HEK293 (cell line): ENCODE measurements around the gene NECAB3.

Source experiments
- CTCF ChIA-PET: fragments of 350-600 bp; formaldehyde crosslinking; extraction: SDS; loops from one replicate; lab custom pipeline; 2021; ENCODE audit warnings: antibody characterized with exemption; lab: Yijun Ruan, JAX
- POLR2A ChIA-PET: fragments of 300-600 bp; formaldehyde crosslinking; extraction: SDS; loops from one replicate; lab custom pipeline; 2020; ENCODE audit warnings: antibody characterized with exemption, inconsistent platforms; lab: Yijun Ruan, JAX
- H3K27ac ChIP-seq: fragments of 200-500 bp; sonication (Bioruptor generic); 2 replicates; pipeline ENCODE4 v1.5.1; 2014; ENCODE audit warnings: low read depth, low read length, control low read depth, inconsistent platforms; ENCODE audit errors: extremely low read depth
- H3K36me3 ChIP-seq, 2 experiments: fragments of 200-500 bp in 1 of 2; sonication (Bioruptor generic) in 1 of 2; 1 replicate in 1 of 2; 2 replicates in 1 of 2; pipeline ENCODE4 v1.5.1; 2014 to 2017; ENCODE audit warnings: inconsistent platforms in 2 of 2, low read length in 2 of 2; ENCODE audit not compliant: control insufficient read depth in 2 of 2, insufficient read depth in 1 of 2
- H3K4me1 ChIP-seq: fragments of 200-500 bp; sonication (Bioruptor generic); 2 replicates; pipeline ENCODE4 v1.5.1; 2014; ENCODE audit warnings: mild to moderate bottlenecking, low read length, inconsistent platforms; ENCODE audit not compliant: control insufficient read depth, insufficient read depth
- H3K4me3 ChIP-seq: 2 replicates; pipeline ENCODE4 v1.5.1; 2011; ENCODE audit warnings: low read depth, mild to moderate bottlenecking, control low read depth, low read length, moderate library complexity
- H3K9me3 ChIP-seq: fragments of 200-500 bp; sonication (Bioruptor generic); 2 replicates; pipeline ENCODE4 v1.5.1; 2014; ENCODE audit warnings: low read depth, low read length, inconsistent platforms; ENCODE audit not compliant: control insufficient read depth, insufficient read depth
- EGR2 ChIP-seq: fragments of 450-650 bp; formaldehyde crosslinking; IDR thresholded peaks from 2 replicates; pipeline ENCODE4 v1.5.1; 2016; ENCODE audit warnings: low read depth, missing biosample characterization, missing genetic modification characterization
- HOXD13 ChIP-seq: sonication (generic); formaldehyde crosslinking; IDR thresholded peaks from 2 replicates; pipeline ENCODE4 v1.8.0; 2022; ENCODE audit warnings: missing genetic modification reagents, borderline replicate concordance
- KLF1 ChIP-seq: fragments of 450-650 bp; formaldehyde crosslinking; IDR thresholded peaks from 2 replicates; pipeline ENCODE4 v1.5.1; 2016; ENCODE audit warnings: missing biosample characterization, missing genetic modification characterization
- KLF7 ChIP-seq: fragments of 450-650 bp; formaldehyde crosslinking; IDR thresholded peaks from 2 replicates; pipeline ENCODE4 v1.5.1; 2016; ENCODE audit warnings: missing biosample characterization, missing genetic modification characterization, borderline replicate concordance
- KLF8 ChIP-seq: fragments of 450-650 bp; formaldehyde crosslinking; IDR thresholded peaks from 2 replicates; pipeline ENCODE4 v1.5.1; 2016; ENCODE audit warnings: missing biosample characterization, missing genetic modification characterization
- KLF9 ChIP-seq: fragments of 450-650 bp; formaldehyde crosslinking; IDR thresholded peaks from 2 replicates; pipeline ENCODE4 v1.5.1; 2016; ENCODE audit warnings: missing biosample characterization, missing genetic modification characterization, low read depth
- SP3 ChIP-seq: fragments of 450-650 bp; formaldehyde crosslinking; IDR thresholded peaks from 2 replicates; pipeline ENCODE4 v1.5.1; 2016; ENCODE audit warnings: missing biosample characterization, missing genetic modification characterization
- TCF7L2 ChIP-seq: IDR thresholded peaks from 2 replicates; pipeline ENCODE4 v1.6.1; 2011; ENCODE audit warnings: low read depth, mild to moderate bottlenecking, inconsistent platforms, low read length, moderate library complexity, borderline replicate concordance
- ZBTB7A ChIP-seq: fragments of 450-650 bp; formaldehyde crosslinking; IDR thresholded peaks from 2 replicates; pipeline ENCODE4 v1.5.1; 2016; ENCODE audit warnings: low read depth, missing biosample characterization, missing genetic modification characterization
- ZEB2 ChIP-seq: fragments of 450-650 bp; formaldehyde crosslinking; IDR thresholded peaks from 2 replicates; pipeline ENCODE4 v1.5.1; 2016; ENCODE audit warnings: missing biosample characterization, missing genetic modification characterization
- ZFHX2 ChIP-seq: fragments of 450-650 bp; formaldehyde crosslinking; conservative IDR thresholded peaks from 2 replicates; pipeline ENCODE4 v1.5.1; 2016; ENCODE audit warnings: missing biosample characterization, missing genetic modification characterization
- ZNF211 ChIP-seq: fragments of 450-650 bp; formaldehyde crosslinking; IDR thresholded peaks from 2 replicates; pipeline ENCODE4 v1.5.1; 2016; ENCODE audit warnings: low read depth, missing biosample characterization, missing genetic modification characterization
- ZNF555 ChIP-seq: fragments of 450-650 bp; formaldehyde crosslinking; conservative IDR thresholded peaks from 2 replicates; pipeline ENCODE4 v1.5.1; 2017; ENCODE audit warnings: missing biosample characterization, mild to moderate bottlenecking, missing genetic modification characterization, inconsistent platforms
- ZNF561 ChIP-seq: fragments of 450-650 bp; IDR thresholded peaks from 2 replicates; pipeline ENCODE4 v1.5.1; 2018; ENCODE audit warnings: missing biosample characterization, missing genetic modification characterization, borderline replicate concordance
- ZNF600 ChIP-seq: fragments of 450-650 bp; formaldehyde crosslinking; IDR thresholded peaks from 2 replicates; pipeline ENCODE4 v1.5.1; 2016; ENCODE audit warnings: missing biosample characterization, missing genetic modification characterization
- ZNF610 ChIP-seq: fragments of 450-650 bp; formaldehyde crosslinking; IDR thresholded peaks from 2 replicates; pipeline ENCODE4 v1.5.1; 2016; ENCODE audit warnings: missing biosample characterization, missing genetic modification characterization, borderline replicate concordance
- ZNF791 ChIP-seq: fragments of 450-650 bp; formaldehyde crosslinking; IDR thresholded peaks from 2 replicates; pipeline ENCODE4 v1.5.1; 2016; ENCODE audit warnings: missing biosample characterization, missing genetic modification characterization
- TF ChIP-seq, protein P1 (sequence below): fragments of 450-650 bp; formaldehyde crosslinking; IDR thresholded peaks from 2 replicates; pipeline ENCODE4 v1.5.1; 2016; ENCODE audit warnings: missing biosample characterization, missing genetic modification characterization
- TF ChIP-seq, protein P2 (sequence below): fragments of 450-650 bp; formaldehyde crosslinking; IDR thresholded peaks from 2 replicates; pipeline ENCODE4 v1.5.1; 2017; ENCODE audit warnings: missing biosample characterization, missing genetic modification characterization
- TF ChIP-seq, protein P3 (sequence below): fragments of 450-650 bp; formaldehyde crosslinking; IDR thresholded peaks from 2 replicates; pipeline ENCODE4 v1.5.1; 2016; ENCODE audit warnings: missing biosample characterization, missing genetic modification characterization
- TF ChIP-seq, protein P4 (sequence below): fragments of 450-650 bp; IDR thresholded peaks from 2 replicates; pipeline ENCODE4 v1.5.1; 2018; ENCODE audit warnings: missing biosample characterization, mild to moderate bottlenecking, missing genetic modification characterization
- TF ChIP-seq, protein P5 (sequence below): fragments of 450-650 bp; formaldehyde crosslinking; conservative IDR thresholded peaks from 2 replicates; pipeline ENCODE4 v1.5.1; 2016; ENCODE audit warnings: low read depth, missing biosample characterization, missing genetic modification characterization

The NECAB3 gene

DNA sequence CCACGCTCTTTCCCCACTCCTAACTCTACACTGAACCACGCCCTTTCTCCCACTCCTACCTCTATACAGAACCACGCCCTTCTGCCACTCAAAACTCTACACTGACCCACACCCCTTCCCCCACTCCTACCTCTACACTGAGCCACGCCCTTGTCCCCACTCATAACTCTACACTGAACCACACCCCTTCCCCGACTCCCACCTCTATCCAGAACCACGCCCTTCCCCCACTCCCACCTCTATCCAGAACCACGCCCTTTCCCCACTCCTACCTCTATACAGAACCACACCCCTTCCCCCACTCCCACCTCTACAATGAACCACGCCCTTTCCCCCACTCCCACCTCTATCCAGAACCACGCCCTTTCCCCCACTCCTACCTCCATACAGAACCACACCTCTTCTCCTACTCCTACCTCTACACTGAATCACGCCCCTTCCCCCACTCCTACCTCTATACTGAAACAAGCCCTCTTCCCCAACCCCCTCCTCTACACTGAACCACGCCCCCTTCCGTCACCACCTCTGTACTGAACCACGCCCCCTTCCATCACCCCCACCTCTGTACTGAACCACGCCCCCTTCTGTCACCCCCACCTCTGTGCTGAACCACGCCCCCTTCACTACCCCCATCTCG lies 35.8 kb upstream of the NECAB3 start:
- Histone ChIP-seq H3K36me3 (no peaks in the 10 kb centered on the region), H3K27ac (no peak overlapping the region)
- TF ChIP-seq ZNF791 (no peak), KLF7 (tag by site-specific recombination) (peak; percentile 82; the same call in 1 of the 2 replicates), ZFHX2 (tag by site-specific recombination) (peak; percentile 93), HOXD13 (CRISPR knock-in tag) (no peak), KLF1 (tag by site-specific recombination) (peak; percentile 100), KLF8 (tag by site-specific recombination) (peak; percentile 93), EGR2 (tag by site-specific recombination) (peak; percentile 98), ZNF555 (tag by site-specific recombination) (no peak), SP3 (peak; percentile 23), ZNF610 (tag by site-specific recombination) (no peak), KLF9 (peak; percentile 92; the same call in 1 of the 2 replicates), ZNF561 (no peak)
- TF ChIP-seq, protein P1, sequence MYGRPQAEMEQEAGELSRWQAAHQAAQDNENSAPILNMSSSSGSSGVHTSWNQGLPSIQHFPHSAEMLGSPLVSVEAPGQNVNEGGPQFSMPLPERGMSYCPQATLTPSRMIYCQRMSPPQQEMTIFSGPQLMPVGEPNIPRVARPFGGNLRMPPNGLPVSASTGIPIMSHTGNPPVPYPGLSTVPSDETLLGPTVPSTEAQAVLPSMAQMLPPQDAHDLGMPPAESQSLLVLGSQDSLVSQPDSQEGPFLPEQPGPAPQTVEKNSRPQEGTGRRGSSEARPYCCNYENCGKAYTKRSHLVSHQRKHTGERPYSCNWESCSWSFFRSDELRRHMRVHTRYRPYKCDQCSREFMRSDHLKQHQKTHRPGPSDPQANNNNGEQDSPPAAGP (tag by site-specific recombination): peak; percentile 45
- TF ChIP-seq, protein P2, sequence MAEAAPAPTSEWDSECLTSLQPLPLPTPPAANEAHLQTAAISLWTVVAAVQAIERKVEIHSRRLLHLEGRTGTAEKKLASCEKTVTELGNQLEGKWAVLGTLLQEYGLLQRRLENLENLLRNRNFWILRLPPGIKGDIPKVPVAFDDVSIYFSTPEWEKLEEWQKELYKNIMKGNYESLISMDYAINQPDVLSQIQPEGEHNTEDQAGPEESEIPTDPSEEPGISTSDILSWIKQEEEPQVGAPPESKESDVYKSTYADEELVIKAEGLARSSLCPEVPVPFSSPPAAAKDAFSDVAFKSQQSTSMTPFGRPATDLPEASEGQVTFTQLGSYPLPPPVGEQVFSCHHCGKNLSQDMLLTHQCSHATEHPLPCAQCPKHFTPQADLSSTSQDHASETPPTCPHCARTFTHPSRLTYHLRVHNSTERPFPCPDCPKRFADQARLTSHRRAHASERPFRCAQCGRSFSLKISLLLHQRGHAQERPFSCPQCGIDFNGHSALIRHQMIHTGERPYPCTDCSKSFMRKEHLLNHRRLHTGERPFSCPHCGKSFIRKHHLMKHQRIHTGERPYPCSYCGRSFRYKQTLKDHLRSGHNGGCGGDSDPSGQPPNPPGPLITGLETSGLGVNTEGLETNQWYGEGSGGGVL (tag by site-specific recombination): peak; percentile 59
- TF ChIP-seq, protein P3, sequence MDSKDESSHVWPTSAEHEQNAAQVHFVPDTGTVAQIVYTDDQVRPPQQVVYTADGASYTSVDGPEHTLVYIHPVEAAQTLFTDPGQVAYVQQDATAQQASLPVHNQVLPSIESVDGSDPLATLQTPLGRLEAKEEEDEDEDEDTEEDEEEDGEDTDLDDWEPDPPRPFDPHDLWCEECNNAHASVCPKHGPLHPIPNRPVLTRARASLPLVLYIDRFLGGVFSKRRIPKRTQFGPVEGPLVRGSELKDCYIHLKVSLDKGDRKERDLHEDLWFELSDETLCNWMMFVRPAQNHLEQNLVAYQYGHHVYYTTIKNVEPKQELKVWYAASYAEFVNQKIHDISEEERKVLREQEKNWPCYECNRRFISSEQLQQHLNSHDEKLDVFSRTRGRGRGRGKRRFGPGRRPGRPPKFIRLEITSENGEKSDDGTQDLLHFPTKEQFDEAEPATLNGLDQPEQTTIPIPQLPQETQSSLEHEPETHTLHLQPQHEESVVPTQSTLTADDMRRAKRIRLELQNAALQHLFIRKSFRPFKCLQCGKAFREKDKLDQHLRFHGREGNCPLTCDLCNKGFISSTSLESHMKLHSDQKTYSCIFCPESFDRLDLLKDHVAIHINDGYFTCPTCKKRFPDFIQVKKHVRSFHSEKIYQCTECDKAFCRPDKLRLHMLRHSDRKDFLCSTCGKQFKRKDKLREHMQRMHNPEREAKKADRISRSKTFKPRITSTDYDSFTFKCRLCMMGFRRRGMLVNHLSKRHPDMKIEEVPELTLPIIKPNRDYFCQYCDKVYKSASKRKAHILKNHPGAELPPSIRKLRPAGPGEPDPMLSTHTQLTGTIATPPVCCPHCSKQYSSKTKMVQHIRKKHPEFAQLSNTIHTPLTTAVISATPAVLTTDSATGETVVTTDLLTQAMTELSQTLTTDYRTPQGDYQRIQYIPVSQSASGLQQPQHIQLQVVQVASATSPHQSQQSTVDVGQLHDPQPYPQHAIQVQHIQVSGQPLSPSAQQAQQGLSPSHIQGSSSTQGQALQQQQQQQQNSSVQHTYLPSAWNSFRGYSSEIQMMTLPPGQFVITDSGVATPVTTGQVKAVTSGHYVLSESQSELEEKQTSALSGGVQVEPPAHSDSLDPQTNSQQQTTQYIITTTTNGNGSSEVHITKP (tag by site-specific recombination): no peak
- TF ChIP-seq, all 188 proteins: peak for 9
- POLR2A ChIA-PET: no interaction called here
- Histone ChIP-seq H3K4me3 (no peak overlapping the region), H3K4me1 (no peaks in the 10 kb centered on the region), H3K9me3 (no peaks in the 10 kb centered on the region)
- CTCF ChIA-PET: no interaction called here

DNA sequence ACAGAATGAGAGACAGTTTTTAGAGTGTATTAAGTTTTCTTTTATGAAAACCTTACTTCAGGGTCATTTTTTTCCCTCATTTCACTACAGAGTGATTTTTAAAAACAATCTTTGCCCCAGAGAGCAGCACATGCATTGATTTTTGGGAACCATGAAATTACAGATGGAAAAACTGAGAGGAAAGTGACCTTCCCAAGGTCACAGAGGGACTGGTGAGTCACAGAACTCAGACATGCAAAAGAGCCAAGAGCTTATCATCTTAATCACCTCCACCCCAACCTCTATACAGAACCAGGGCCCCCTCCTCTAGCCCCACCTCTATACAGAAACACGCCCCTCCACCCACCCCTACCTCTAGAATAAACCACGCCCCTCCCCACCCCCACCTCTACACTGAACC lies 35.2 kb upstream of the NECAB3 start:
- Histone ChIP-seq H3K4me3 (no peak overlapping the region), H3K27ac (no peak overlapping the region), H3K36me3 (no peaks in the 10 kb centered on the region), H3K4me1 (no peaks in the 10 kb centered on the region), H3K9me3 (no peaks in the 10 kb centered on the region)
- CTCF ChIA-PET: no interaction called here
- POLR2A ChIA-PET: interaction anchor here (0.6 kb wide), 1 partner anchor 70 kb away, joined by 5 read pairs; no protein-coding TSS in a partner anchor
- TF ChIP-seq ZNF211 (no peak), ZNF600 (tag by site-specific recombination) (no peak), ZEB2 (tag by site-specific recombination) (no peak), TCF7L2 (no peak), ZBTB7A (tag by site-specific recombination) (no peak), ZNF555 (tag by site-specific recombination) (no peak), ZNF791 (no peak)
- TF ChIP-seq, protein P4, sequence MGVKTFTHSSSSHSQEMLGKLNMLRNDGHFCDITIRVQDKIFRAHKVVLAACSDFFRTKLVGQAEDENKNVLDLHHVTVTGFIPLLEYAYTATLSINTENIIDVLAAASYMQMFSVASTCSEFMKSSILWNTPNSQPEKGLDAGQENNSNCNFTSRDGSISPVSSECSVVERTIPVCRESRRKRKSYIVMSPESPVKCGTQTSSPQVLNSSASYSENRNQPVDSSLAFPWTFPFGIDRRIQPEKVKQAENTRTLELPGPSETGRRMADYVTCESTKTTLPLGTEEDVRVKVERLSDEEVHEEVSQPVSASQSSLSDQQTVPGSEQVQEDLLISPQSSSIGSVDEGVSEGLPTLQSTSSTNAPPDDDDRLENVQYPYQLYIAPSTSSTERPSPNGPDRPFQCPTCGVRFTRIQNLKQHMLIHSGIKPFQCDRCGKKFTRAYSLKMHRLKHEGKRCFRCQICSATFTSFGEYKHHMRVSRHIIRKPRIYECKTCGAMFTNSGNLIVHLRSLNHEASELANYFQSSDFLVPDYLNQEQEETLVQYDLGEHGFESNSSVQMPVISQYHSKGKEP: no peak
- TF ChIP-seq, protein P5, sequence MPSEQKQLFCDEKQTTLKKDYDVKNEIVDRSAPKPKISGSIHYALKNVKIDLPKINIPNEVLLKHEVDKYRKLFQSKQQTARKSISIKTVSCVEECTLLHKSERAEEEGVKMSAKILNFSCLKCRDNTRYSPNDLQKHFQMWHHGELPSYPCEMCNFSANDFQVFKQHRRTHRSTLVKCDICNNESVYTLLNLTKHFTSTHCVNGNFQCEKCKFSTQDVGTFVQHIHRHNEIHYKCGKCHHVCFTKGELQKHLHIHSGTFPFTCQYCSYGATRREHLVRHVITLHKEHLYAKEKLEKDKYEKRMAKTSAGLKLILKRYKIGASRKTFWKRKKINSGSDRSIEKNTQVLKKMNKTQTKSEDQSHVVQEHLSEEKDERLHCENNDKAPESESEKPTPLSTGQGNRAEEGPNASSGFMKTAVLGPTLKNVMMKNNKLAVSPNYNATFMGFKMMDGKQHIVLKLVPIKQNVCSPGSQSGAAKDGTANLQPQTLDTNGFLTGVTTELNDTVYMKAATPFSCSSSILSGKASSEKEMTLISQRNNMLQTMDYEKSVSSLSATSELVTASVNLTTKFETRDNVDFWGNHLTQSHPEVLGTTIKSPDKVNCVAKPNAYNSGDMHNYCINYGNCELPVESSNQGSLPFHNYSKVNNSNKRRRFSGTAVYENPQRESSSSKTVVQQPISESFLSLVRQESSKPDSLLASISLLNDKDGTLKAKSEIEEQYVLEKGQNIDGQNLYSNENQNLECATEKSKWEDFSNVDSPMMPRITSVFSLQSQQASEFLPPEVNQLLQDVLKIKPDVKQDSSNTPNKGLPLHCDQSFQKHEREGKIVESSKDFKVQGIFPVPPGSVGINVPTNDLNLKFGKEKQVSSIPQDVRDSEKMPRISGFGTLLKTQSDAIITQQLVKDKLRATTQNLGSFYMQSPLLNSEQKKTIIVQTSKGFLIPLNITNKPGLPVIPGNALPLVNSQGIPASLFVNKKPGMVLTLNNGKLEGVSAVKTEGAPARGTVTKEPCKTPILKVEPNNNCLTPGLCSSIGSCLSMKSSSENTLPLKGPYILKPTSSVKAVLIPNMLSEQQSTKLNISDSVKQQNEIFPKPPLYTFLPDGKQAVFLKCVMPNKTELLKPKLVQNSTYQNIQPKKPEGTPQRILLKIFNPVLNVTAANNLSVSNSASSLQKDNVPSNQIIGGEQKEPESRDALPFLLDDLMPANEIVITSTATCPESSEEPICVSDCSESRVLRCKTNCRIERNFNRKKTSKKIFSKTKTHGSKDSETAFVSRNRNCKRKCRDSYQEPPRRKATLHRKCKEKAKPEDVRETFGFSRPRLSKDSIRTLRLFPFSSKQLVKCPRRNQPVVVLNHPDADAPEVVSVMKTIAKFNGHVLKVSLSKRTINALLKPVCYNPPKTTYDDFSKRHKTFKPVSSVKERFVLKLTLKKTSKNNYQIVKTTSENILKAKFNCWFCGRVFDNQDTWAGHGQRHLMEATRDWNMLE: no peak
